Naive thymus-derived CD8-positive, alpha-beta T cell (primary cell): ENCODE measurements around the gene SLC39A3. TPM values are rescaled to one million over a fixed set of nuclear protein-coding genes. Genes with fewer than 3 reads are reported as not detected.
"Not testable (repeated sequence)": the region's sequence is repeated elsewhere in the genome, so short reads cannot be mapped to it uniquely, and the experiment has no call there.

Experiments used
- ATAC-seq, 2 donors: fragments of 150-1000 bp; cut with Tn5 transposase in 1 of 2; sonication (Bioruptor Pico), chemical (Tn5 transposase) in 1 of 2; 1 replicate in 1 of 2; 2 replicates in 1 of 2; pipeline ENCODE4 v1.10.0; 2021; ENCODE audit warnings: mild to moderate bottlenecking in 2 of 2, moderate library complexity in 2 of 2
- POLR2A ChIA-PET: fragments of 350-600 bp; sonication (Branson Sonifier 250); formaldehyde crosslinking; loops from one replicate; lab custom pipeline; 2021; ENCODE audit warnings: antibody characterized with exemption; lab: Charles Lee
- DNase-seq, 10 donors: peaks; one replicate each; pipeline versions ENCODE4 v3.0.0 to v3.0.0-alpha.2; 2020 to 2022
- H3K27ac Mint-ChIP-seq, 10 donors: one replicate each; pipeline ENCODE4 v1.8.0; 2020 to 2022; ENCODE audit warnings: mild to moderate bottlenecking in 10 of 10, mixed read lengths in 10 of 10, moderate library complexity in 4 of 10, inconsistent platforms in 1 of 10
- H3K27me3 Mint-ChIP-seq, 5 donors: one replicate each; pipeline ENCODE4 v1.8.0; 2021 to 2022; ENCODE audit warnings: mixed read lengths in 5 of 5
- H3K36me3 Mint-ChIP-seq, 3 donors: one replicate each; pipeline ENCODE4 v1.8.0; 2020 to 2022; ENCODE audit warnings: mixed read lengths in 3 of 3, mild to moderate bottlenecking in 2 of 3, inconsistent platforms in 1 of 3
- H3K4me1 Mint-ChIP-seq, 4 donors: one replicate each; pipeline ENCODE4 v1.8.0; 2021 to 2022; ENCODE audit warnings: mixed read lengths in 4 of 4
- H3K4me3 Mint-ChIP-seq, 10 donors: one replicate each; pipeline ENCODE4 v1.8.0; 2020 to 2022; ENCODE audit warnings: mild to moderate bottlenecking in 10 of 10, mixed read lengths in 10 of 10, moderate library complexity in 6 of 10, inconsistent platforms in 1 of 10
- H3K9me3 Mint-ChIP-seq, 9 donors: one replicate each; pipeline ENCODE4 v1.8.0; 2020 to 2022; ENCODE audit warnings: mixed read lengths in 9 of 9, mild to moderate bottlenecking in 3 of 9, inconsistent platforms in 1 of 9, moderate library complexity in 1 of 9
- polyA plus RNA-seq, 3 donors: library from polyadenylated mRNA; unstranded; fragments of 300-500 nt; fragmentation: Illumina TruSeq; gene quantifications; one replicate each; pipeline ENCODE4 v1.2.3, GENCODE V29; 2021
- total RNA-seq, 8 experiments: library from RNA in 2 of 8; stranded (reverse) in 2 of 8; gene quantifications; one replicate each; pipeline ENCODE4 v1.2.3 and lab custom pipeline; 2021 to 2026

SLC39A3 gene
- total and polyA plus RNA-seq, 5 experiments from 2014 or later = 23.2 to 43.8 (median 41.1) TPM

- POLR2A ChIA-PET = no interaction called here
- peaks cover 0 to 16% (median 12%) of the 10 kb centered on the region in 4 donors for H3K4me1 Mint-ChIP-seq
These were observed 22.8 kb downstream of the SLC39A3 start for GRCh38 chr19:2716722-2717637.

GRCh38 chr19:2716275-2716650 lies 23.6 kb downstream of the SLC39A3 start:
- peaks cover 3 to 18% (median 15%) of the 10 kb centered on the region in 4 donors for H3K4me1 Mint-ChIP-seq
- H3K9me3 Mint-ChIP-seq = peaks cover 0 to 14% (median 3%) of the 10 kb centered on the region in 9 donors

More at GRCh38 chr19:2716722-2717637, 22.8 kb downstream of the SLC39A3 start:
- H3K9me3 Mint-ChIP-seq = peaks cover 0 to 14% (median 3%) of the 10 kb centered on the region in 9 donors
- no peak for ATAC-seq
- no peak for DNase-seq
- peaks cover 0 to 6% (median 0%) of the 10 kb centered on the region in 3 donors for H3K36me3 Mint-ChIP-seq
- peaks cover 7 to 23% (median 13%) of the 10 kb centered on the region in 5 donors for H3K27me3 Mint-ChIP-seq
- no peak overlapping the region for H3K27ac Mint-ChIP-seq
- no peak overlapping the region for H3K4me3 Mint-ChIP-seq

GRCh38 chr19:2715470-2716274 lies 24.1 kb downstream of the SLC39A3 start:
- Mint-ChIP-seq H3K4me3 (peak overlapping the region in 1 of 10 donors; percentile 26), H3K4me1 (peaks cover 4 to 24% (median 18%) of the 10 kb centered on the region in 4 donors), H3K9me3 (peaks cover 0 to 14% (median 3%) of the 10 kb centered on the region in 9 donors), H3K27ac (no peak overlapping the region), H3K36me3 (peaks cover 0 to 3% (median 0%) of the 10 kb centered on the region in 3 donors), H3K27me3 (peaks cover 7 to 19% (median 13%) of the 10 kb centered on the region in 5 donors)
- DNase-seq = no peak
- POLR2A ChIA-PET = interaction anchor here (0.5 kb wide), 1 partner anchor 562 kb away, joined by 3 read pairs; no protein-coding TSS in a partner anchor
- ATAC-seq = no peak

More at GRCh38 chr19:2716275-2716650, 23.6 kb downstream of the SLC39A3 start:
- peaks cover 7 to 19% (median 13%) of the 10 kb centered on the region in 5 donors for H3K27me3 Mint-ChIP-seq
- ATAC-seq (no peak), DNase-seq (no peak)
- POLR2A ChIA-PET = no interaction called here
- H3K27ac Mint-ChIP-seq = no peak overlapping the region
- H3K4me3 Mint-ChIP-seq = no peak overlapping the region
- H3K36me3 Mint-ChIP-seq = peaks cover 0 to 3% (median 0%) of the 10 kb centered on the region in 3 donors

- DNase-seq (no peak), ATAC-seq (no peak)
- Mint-ChIP-seq H3K4me3 (peak overlapping the region in 2 of 10 donors; percentile 10 to 11), H3K36me3 (peaks cover 0 to 1% (median 0%) of the 10 kb centered on the region in 3 donors), H3K4me1 (peaks cover 4 to 27% (median 17%) of the 10 kb centered on the region in 4 donors), H3K9me3 (peaks cover 0 to 14% (median 3%) of the 10 kb centered on the region in 9 donors), H3K27me3 (peaks cover 4 to 13% (median 7%) of the 10 kb centered on the region in 5 donors), H3K27ac (no peak overlapping the region)
- POLR2A ChIA-PET = interaction anchor here (0.5 kb wide), 1 partner anchor 561 kb away, joined by 3 read pairs; no protein-coding TSS in a partner anchor
These were observed 25.1 kb downstream of the SLC39A3 start for GRCh38 chr19:2714531-2715269.

GRCh38 chr19:2714102-2714501 lies 25.7 kb downstream of the SLC39A3 start:
- H3K27ac Mint-ChIP-seq, H3K27me3 Mint-ChIP-seq, ATAC-seq, H3K36me3 Mint-ChIP-seq, POLR2A ChIA-PET, DNase-seq, H3K4me3 Mint-ChIP-seq: not testable (repeated sequence)
- Mint-ChIP-seq H3K9me3 (peaks cover 0 to 14% (median 3%) of the 10 kb centered on the region in 9 donors), H3K4me1 (peaks cover 4 to 23% (median 15%) of the 10 kb centered on the region in 4 donors)

GRCh38 chr19:2713170-2713569 lies 26.6 kb downstream of the SLC39A3 start:
- H3K36me3 Mint-ChIP-seq, ATAC-seq, DNase-seq, POLR2A ChIA-PET, H3K4me3 Mint-ChIP-seq, H3K27me3 Mint-ChIP-seq, H3K27ac Mint-ChIP-seq: not testable (repeated sequence)
- Mint-ChIP-seq H3K4me1 (peaks cover 4 to 21% (median 15%) of the 10 kb centered on the region in 4 donors), H3K9me3 (peaks cover 0 to 14% (median 3%) of the 10 kb centered on the region in 9 donors)

- no peak overlapping the region for H3K4me3 Mint-ChIP-seq
- peaks cover 0 to 5% (median 3%) of the 10 kb centered on the region in 5 donors for H3K27me3 Mint-ChIP-seq
- DNase-seq (no peak), ATAC-seq (no peak)
- no peaks in the 10 kb centered on the region for H3K36me3 Mint-ChIP-seq
- peaks cover 0 to 14% (median 3%) of the 10 kb centered on the region in 9 donors for H3K9me3 Mint-ChIP-seq
- H3K4me1 Mint-ChIP-seq = peaks cover 4 to 21% (median 15%) of the 10 kb centered on the region in 4 donors
- POLR2A ChIA-PET = no interaction called here
- peak overlapping the region in 3 of 10 donors; percentile 52 to 77 (median 54) for H3K27ac Mint-ChIP-seq
These were observed 28.0 kb downstream of the SLC39A3 start for GRCh38 chr19:2711875-2712205.

GRCh38 chr19:2711172-2711874 lies 28.5 kb downstream of the SLC39A3 start:
- ATAC-seq = no peak
- peaks cover 4 to 21% (median 15%) of the 10 kb centered on the region in 4 donors for H3K4me1 Mint-ChIP-seq
- H3K9me3 Mint-ChIP-seq = peaks cover 0 to 14% (median 3%) of the 10 kb centered on the region in 9 donors
- no peak for DNase-seq
- peak overlapping the region in 9 of 10 donors; percentile 18 to 85 (median 44) for H3K27ac Mint-ChIP-seq
- H3K36me3 Mint-ChIP-seq = no peaks in the 10 kb centered on the region
- H3K27me3 Mint-ChIP-seq = peaks cover 0 to 5% (median 3%) of the 10 kb centered on the region in 5 donors
- POLR2A ChIA-PET = interaction anchor here (1.2 kb wide), 1 partner anchor 28 kb away, joined by 3 read pairs; no protein-coding TSS in a partner anchor
- H3K4me3 Mint-ChIP-seq = peak overlapping the region in 3 of 10 donors; percentile 33 to 52 (median 43)

GRCh38 chr19:2706251-2706650 lies 33.6 kb downstream of the SLC39A3 start:
- no peaks in the 10 kb centered on the region for H3K36me3 Mint-ChIP-seq
- DNase-seq (no peak), ATAC-seq (no peak)
- peaks cover 8 to 21% (median 19%) of the 10 kb centered on the region in 4 donors for H3K4me1 Mint-ChIP-seq
- no peak overlapping the region for H3K4me3 Mint-ChIP-seq
- no peaks in the 10 kb centered on the region for H3K27me3 Mint-ChIP-seq
- H3K27ac Mint-ChIP-seq = no peak overlapping the region
- H3K9me3 Mint-ChIP-seq = no peaks in the 10 kb centered on the region
- POLR2A ChIA-PET = no interaction called here

GRCh38 chr19:2703691-2704216 lies 36.1 kb downstream of the SLC39A3 start:
- POLR2A ChIA-PET = interaction anchor here (0.6 kb wide), 2 partner anchors 135 to 618 kb away, joined by 3 to 6 read pairs; no protein-coding TSS in a partner anchor

GRCh38 chr19:2703077-2703437 lies 36.8 kb downstream of the SLC39A3 start:
- POLR2A ChIA-PET = interaction anchor here (0.6 to 2.3 kb wide), 2 partner anchors 37 to 217 kb away, joined by 3 to 6 read pairs; partner anchors contain the start of gene SLC39A3
- H3K27ac Mint-ChIP-seq = peak overlapping the region in 9 of 10 donors; percentile 48 to 90 (median 76)

More at GRCh38 chr19:2703691-2704216, 36.1 kb downstream of the SLC39A3 start:
- no peaks in the 10 kb centered on the region for H3K9me3 Mint-ChIP-seq
- H3K4me1 Mint-ChIP-seq = peaks cover 20 to 35% (median 32%) of the 10 kb centered on the region in 4 donors
- peak overlapping the region in 3 of 10 donors; percentile 18 to 54 (median 26) for H3K4me3 Mint-ChIP-seq
- H3K27me3 Mint-ChIP-seq = no peaks in the 10 kb centered on the region
- ATAC-seq (no peak), DNase-seq (no peak)
- no peak overlapping the region for H3K27ac Mint-ChIP-seq
- H3K36me3 Mint-ChIP-seq = no peaks in the 10 kb centered on the region

More at GRCh38 chr19:2703077-2703437, 36.8 kb downstream of the SLC39A3 start:
- no peak for ATAC-seq
- H3K9me3 Mint-ChIP-seq = no peaks in the 10 kb centered on the region
- H3K4me3 Mint-ChIP-seq = peak overlapping the region; percentile 59 to 82 (median 76)
- DNase-seq = no peak
- H3K4me1 Mint-ChIP-seq = peaks cover 23 to 41% (median 36%) of the 10 kb centered on the region in 4 donors
- H3K27me3 Mint-ChIP-seq = no peaks in the 10 kb centered on the region
- H3K36me3 Mint-ChIP-seq = no peaks in the 10 kb centered on the region
